Measurements from ENCODE around the gene IGSF5.

GRCh38 chr21:39837861-39838359 is 92.9 kb downstream of the IGSF5 start:
- TF ChIP-seq CTCF (conservative IDR thresholded peaks at IDR 0.05) (no peak), EZH2 (IDR thresholded peaks at IDR 0.05; ENCODE audit: low read depth) (no peak)
